LNCAP (cell line): ENCODE results near the gene KIRREL3.

Experiments used
- CTCF ChIP-seq: fragments of 450-650 bp; IDR thresholded peaks from 2 replicates; pipeline ENCODE4 v1.5.1; 2017; ENCODE audit warnings: mild to moderate bottlenecking

The KIRREL3 gene

GRCh38 chr11:126658306-126659056 is 342.1 kb downstream of the KIRREL3 start:
- TF ChIP-seq CTCF: no peak

- TF ChIP-seq CTCF: no peak
These were observed 344.8 kb downstream of the KIRREL3 start for GRCh38 chr11:126655807-126656128.

- TF ChIP-seq CTCF: no peak
These were observed 345.4 kb downstream of the KIRREL3 start for GRCh38 chr11:126654886-126655806.

- TF ChIP-seq CTCF: no peak
These were observed 347.5 kb downstream of the KIRREL3 start for GRCh38 chr11:126653040-126653439.

GRCh38 chr11:126647735-126648134 is 352.8 kb downstream of the KIRREL3 start:
- TF ChIP-seq CTCF: no peak

GRCh38 chr11:126646701-126647557 is 353.6 kb downstream of the KIRREL3 start:
- no peak for TF ChIP-seq CTCF

- TF ChIP-seq CTCF: no peak
These were observed 355.4 kb downstream of the KIRREL3 start for GRCh38 chr11:126645186-126645585.
